ENCODE data around the gene SLC12A7.
A peak's percentile ranks its signal among the peaks of the same experiment; 100 is the strongest.
"Not testable (repeated sequence)": the region's sequence is repeated elsewhere in the genome, so short reads cannot be mapped to it uniquely, and the experiment has no call there.

The SLC12A7 gene

DNA sequence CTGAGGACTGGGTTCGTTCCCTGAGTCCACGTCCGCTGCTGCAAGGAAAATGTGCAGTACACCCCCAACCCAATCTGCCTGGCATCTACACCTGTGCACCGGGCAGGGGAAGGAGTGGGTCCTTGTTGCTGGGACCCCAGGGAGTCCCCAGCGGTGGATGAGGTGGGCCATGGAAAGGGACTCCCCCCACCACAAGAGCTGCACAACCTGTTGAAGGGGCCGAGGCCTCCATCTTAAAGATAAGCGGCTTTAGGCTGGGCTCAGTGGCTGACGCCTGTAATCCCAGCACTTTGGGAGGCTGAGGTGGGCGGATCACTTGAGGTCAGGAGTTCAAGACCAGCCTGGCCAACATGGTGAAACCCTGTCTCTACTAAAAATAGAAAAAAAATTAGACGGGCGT is 111.0 kb downstream of the SLC12A7 start:
- H3K27ac ChIP-seq (ENCODE audit: extremely low read depth, low read depth, low read length); POLR2A ChIA-PET; H3K4me3 ChIP-seq (ENCODE audit: low read depth, low read length); H3K36me3 ChIP-seq (ENCODE audit: control insufficient read depth in 2 of 2, insufficient read depth in 1 of 2, low read length in 2 of 2); H3K9me3 ChIP-seq (ENCODE audit: control insufficient read depth, insufficient read depth, low read depth, low read length): not testable (repeated sequence)
- H3K4me1 ChIP-seq (ENCODE audit: control insufficient read depth, insufficient read depth, low read length): peaks cover 19% of the 10 kb centered on the region
- CTCF ChIA-PET: interaction anchor here (1.2 to 2.2 kb wide), 3 partner anchors 10 to 138 kb away, joined by 3 to 11 read pairs (median 4); no protein-coding TSS in a partner anchor
- TF ChIP-seq SCRT2 (tag by site-specific recombination; IDR thresholded peaks at IDR 0.05) (peak; percentile 56; the same call in 1 of the 2 replicates), SCRT1 (tag by site-specific recombination; IDR thresholded peaks at IDR 0.05; ENCODE audit: borderline replicate concordance) (peak; percentile 21; the same call in 1 of the 2 replicates)
